ENCODE measurements around the gene TOX2. TPM values are rescaled to one million over a fixed set of nuclear protein-coding genes. Genes with fewer than 3 reads are reported as not detected.

Gene TOX2
- total RNA-seq, 1 experiment from 2014 or later, result 1.7 TPM

GRCh38 chr20:44102582-44102981 is 187.9 kb downstream of the TOX2 start:
- Histone ChIP-seq H4K20me1 (ENCODE audit: control insufficient read depth, insufficient read depth, insufficient read length) (no peaks in the 10 kb centered on the region), H3K9ac (ENCODE audit: extremely low read depth, insufficient read length, low read length) (no peak overlapping the region), H3K23ac (ENCODE audit: insufficient read length, low read depth, low read length) (no peak overlapping the region), H3K4me2 (ENCODE audit: insufficient read depth, insufficient read length, low read length) (no peak overlapping the region), H3K4ac (ENCODE audit: low read depth, low read length) (no peak overlapping the region), H3K79me1 (ENCODE audit: insufficient read depth, low read depth, low read length, poor library complexity, severe bottlenecking) (no peaks in the 10 kb centered on the region), H2BK120ac (ENCODE audit: low read depth, low read length, poor library complexity, severe bottlenecking) (no peak overlapping the region), H2BK15ac (ENCODE audit: low read depth, low read length) (no peak overlapping the region), H2AK5ac (ENCODE audit: insufficient read length, low read length) (no peak overlapping the region), H3K9me3 (ENCODE audit: control insufficient read depth, low read depth, low read length) (no peaks in the 10 kb centered on the region), H3K27ac (ENCODE audit: insufficient read length, low read depth, low read length) (no peak overlapping the region), H3K14ac (ENCODE audit: insufficient read depth, low read length) (no peak overlapping the region), H4K5ac (ENCODE audit: insufficient read length, low read depth, low read length) (no peak overlapping the region), H3K18ac (ENCODE audit: insufficient read length, low read depth, low read length) (no peak overlapping the region), H2BK12ac (ENCODE audit: insufficient read length, low read depth, low read length) (no peak overlapping the region), H4K91ac (ENCODE audit: insufficient read length, low read depth, low read length) (no peak overlapping the region), H3T11ph (ENCODE audit: low read length) (no peak overlapping the region), H2BK20ac (ENCODE audit: low read depth, low read length, poor library complexity, severe bottlenecking) (no peak overlapping the region), H2BK5ac (ENCODE audit: insufficient read length, low read length) (no peak overlapping the region), H3K23me2 (ENCODE audit: insufficient read length, low read depth, low read length, poor library complexity, severe bottlenecking) (no peaks in the 10 kb centered on the region), H3K4me1 (ENCODE audit: insufficient read depth, low read length) (no peaks in the 10 kb centered on the region), H3K56ac (ENCODE audit: insufficient read length, low read depth, low read length) (no peak overlapping the region), H3K27me3 (ENCODE audit: insufficient read depth, low read length) (no peaks in the 10 kb centered on the region), H2AFZ (ENCODE audit: low read length) (no peak overlapping the region), H4K8ac (replicated peaks; ENCODE audit: insufficient read length, low read depth, low read length) (no peak overlapping the region), H3K79me2 (ENCODE audit: insufficient read depth, low read length) (no peaks in the 10 kb centered on the region)
- no peaks in the 10 kb centered on the region for H3K4me1 Mint-ChIP-seq
- DNase-seq, result no peak
- WGBS (ENCODE audit: extremely low coverage, insufficient read length, low lambda C conversion rate), result no CpG with 5 or more reads among the region's 1 CpG
- no peak overlapping the region for H3K27ac Mint-ChIP-seq
- H3K4me3 Mint-ChIP-seq, result no peak overlapping the region
- TF ChIP-seq, protein P1, sequence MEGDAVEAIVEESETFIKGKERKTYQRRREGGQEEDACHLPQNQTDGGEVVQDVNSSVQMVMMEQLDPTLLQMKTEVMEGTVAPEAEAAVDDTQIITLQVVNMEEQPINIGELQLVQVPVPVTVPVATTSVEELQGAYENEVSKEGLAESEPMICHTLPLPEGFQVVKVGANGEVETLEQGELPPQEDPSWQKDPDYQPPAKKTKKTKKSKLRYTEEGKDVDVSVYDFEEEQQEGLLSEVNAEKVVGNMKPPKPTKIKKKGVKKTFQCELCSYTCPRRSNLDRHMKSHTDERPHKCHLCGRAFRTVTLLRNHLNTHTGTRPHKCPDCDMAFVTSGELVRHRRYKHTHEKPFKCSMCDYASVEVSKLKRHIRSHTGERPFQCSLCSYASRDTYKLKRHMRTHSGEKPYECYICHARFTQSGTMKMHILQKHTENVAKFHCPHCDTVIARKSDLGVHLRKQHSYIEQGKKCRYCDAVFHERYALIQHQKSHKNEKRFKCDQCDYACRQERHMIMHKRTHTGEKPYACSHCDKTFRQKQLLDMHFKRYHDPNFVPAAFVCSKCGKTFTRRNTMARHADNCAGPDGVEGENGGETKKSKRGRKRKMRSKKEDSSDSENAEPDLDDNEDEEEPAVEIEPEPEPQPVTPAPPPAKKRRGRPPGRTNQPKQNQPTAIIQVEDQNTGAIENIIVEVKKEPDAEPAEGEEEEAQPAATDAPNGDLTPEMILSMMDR (conservative IDR thresholded peaks at IDR 0.05), result no peak
- H3K9me3 Mint-ChIP-seq, result peaks cover 4 to 5% of the 10 kb centered on the region in 2 experiments
- peaks cover 0 to 3% (median 0%) of the 10 kb centered on the region in 3 experiments; a peak in 2 of 7 replicates for H3K36me3 Mint-ChIP-seq (ENCODE audit: insufficient read depth in 1 of 3, low read depth in 3 of 3)
- peaks cover 26% of the 10 kb centered on the region for H3K27me3 Mint-ChIP-seq (ENCODE audit: low read depth)
